H9 (cell line): ENCODE data around the gene PRLH. TPM values are rescaled to one million over a fixed set of nuclear protein-coding genes. Genes with fewer than 3 reads are reported as not detected.

Experiments used
- DNase-seq: peaks from one replicate; pipeline ENCODE4 v3.0.0-alpha.2; 2017
- H2AFZ ChIP-seq: one replicate; pipeline ENCODE4 v1.6.1; 2013; ENCODE audit warnings: mild to moderate bottlenecking, low read length, control low read depth, moderate library complexity
- H2AK5ac ChIP-seq: 2 replicates; pipeline ENCODE4 v1.6.1; 2013; ENCODE audit warnings: low read length, control low read depth, mixed read lengths; ENCODE audit not compliant: insufficient read length
- H2BK120ac ChIP-seq: one replicate; pipeline ENCODE4 v1.6.1; 2013; ENCODE audit warnings: low read depth, mild to moderate bottlenecking, low read length, control low read depth, inconsistent platforms; ENCODE audit not compliant: poor library complexity, severe bottlenecking
- H2BK12ac ChIP-seq: 2 replicates; pipeline ENCODE4 v1.6.1; 2013; ENCODE audit warnings: low read length, control low read depth, mixed read lengths, low read depth; ENCODE audit not compliant: insufficient read length
- H2BK15ac ChIP-seq: 2 replicates; pipeline ENCODE4 v1.6.1; 2013; ENCODE audit warnings: low read depth, low read length, control low read depth
- H2BK20ac ChIP-seq: one replicate; pipeline ENCODE4 v1.6.1; 2013; ENCODE audit warnings: low read depth, mild to moderate bottlenecking, low read length, control low read depth, inconsistent platforms; ENCODE audit not compliant: poor library complexity, severe bottlenecking
- H2BK5ac ChIP-seq: 2 replicates; pipeline ENCODE4 v1.6.1; 2013; ENCODE audit warnings: low read length, control low read depth, mixed read lengths; ENCODE audit not compliant: insufficient read length
- H3K14ac ChIP-seq: 2 replicates; pipeline ENCODE4 v1.6.1; 2013; ENCODE audit warnings: low read length, control low read depth; ENCODE audit not compliant: insufficient read depth
- H3K18ac ChIP-seq: 2 replicates; pipeline ENCODE4 v1.6.1; 2013; ENCODE audit warnings: low read depth, mild to moderate bottlenecking, mixed read lengths, low read length, control low read depth; ENCODE audit not compliant: insufficient read length
- H3K23ac ChIP-seq: 2 replicates; pipeline ENCODE4 v1.6.1; 2013; ENCODE audit warnings: low read length, control low read depth, mixed read lengths, low read depth; ENCODE audit not compliant: insufficient read length
- H3K23me2 ChIP-seq: 2 replicates; pipeline ENCODE4 v1.6.1; 2013; ENCODE audit warnings: low read depth, mild to moderate bottlenecking, mixed read lengths, low read length, control low read depth; ENCODE audit not compliant: insufficient read length, poor library complexity, severe bottlenecking
- H3K27ac ChIP-seq: 2 replicates; pipeline ENCODE4 v1.5.1; 2013; ENCODE audit warnings: low read length, control low read depth, mixed read lengths, low read depth; ENCODE audit not compliant: insufficient read length
- H3K27me3 ChIP-seq: 2 replicates; pipeline ENCODE4 v1.6.1; 2013; ENCODE audit warnings: low read length, control low read depth, inconsistent platforms; ENCODE audit not compliant: insufficient read depth
- H3K4ac ChIP-seq: 2 replicates; pipeline ENCODE4 v1.6.1; 2013; ENCODE audit warnings: low read depth, mild to moderate bottlenecking, control low read depth, inconsistent platforms, low read length, moderate library complexity
- H3K4me1 ChIP-seq: 2 replicates; pipeline ENCODE4 v1.6.1; 2013; ENCODE audit warnings: low read length, control low read depth, inconsistent platforms; ENCODE audit not compliant: insufficient read depth
- H3K4me2 ChIP-seq: 2 replicates; pipeline ENCODE4 v1.6.1; 2013; ENCODE audit warnings: low read length, control low read depth, mixed read lengths; ENCODE audit not compliant: insufficient read length, insufficient read depth
- H3K56ac ChIP-seq: 2 replicates; pipeline ENCODE4 v1.6.1; 2013; ENCODE audit warnings: low read depth, mild to moderate bottlenecking, mixed read lengths, low read length, control low read depth; ENCODE audit not compliant: insufficient read length
- H3K79me1 ChIP-seq: 2 replicates; pipeline ENCODE4 v1.6.1; 2013; ENCODE audit warnings: low read depth, mild to moderate bottlenecking, moderate library complexity, low read length, control low read depth, inconsistent platforms; ENCODE audit not compliant: insufficient read depth, poor library complexity, severe bottlenecking
- H3K79me2 ChIP-seq: 2 replicates; pipeline ENCODE4 v1.6.1; 2013; ENCODE audit warnings: low read length, control low read depth, inconsistent platforms; ENCODE audit not compliant: insufficient read depth
- H3K9ac ChIP-seq: 2 replicates; pipeline ENCODE4 v1.6.1; 2013; ENCODE audit warnings: low read length, control low read depth, mixed read lengths; ENCODE audit not compliant: insufficient read length; ENCODE audit errors: extremely low read depth
- H3K9me3 ChIP-seq: one replicate; pipeline ENCODE4 v1.6.1; 2013; ENCODE audit warnings: low read depth, low read length, inconsistent platforms; ENCODE audit not compliant: control insufficient read depth
- H3T11ph ChIP-seq: one replicate; pipeline ENCODE4 v1.6.1; 2013; ENCODE audit warnings: mild to moderate bottlenecking, low read length, control low read depth, inconsistent platforms
- H4K20me1 ChIP-seq: one replicate; pipeline ENCODE4 v1.6.1; 2013; ENCODE audit not compliant: control insufficient read depth, insufficient read length, insufficient read depth
- H4K5ac ChIP-seq: 2 replicates; pipeline ENCODE4 v1.6.1; 2013; ENCODE audit warnings: low read depth, mild to moderate bottlenecking, mixed read lengths, low read length, control low read depth; ENCODE audit not compliant: insufficient read length
- H4K8ac ChIP-seq: replicated peaks from 2 replicates; pipeline ENCODE4 v1.6.1; 2013; ENCODE audit warnings: low read length, control low read depth, mixed read lengths, low read depth; ENCODE audit not compliant: insufficient read length
- H4K91ac ChIP-seq: 2 replicates; pipeline ENCODE4 v1.6.1; 2013; ENCODE audit warnings: low read depth, mild to moderate bottlenecking, moderate library complexity, mixed read lengths, low read length, control low read depth; ENCODE audit not compliant: insufficient read length
- H3K27ac Mint-ChIP-seq, 3 experiments: 2 replicates in 2 of 3; 3 replicates in 1 of 3; pipeline ENCODE4 v1.8.0; 2020 to 2021; ENCODE audit warnings: mixed read lengths in 3 of 3, mild to moderate bottlenecking in 1 of 3, moderate library complexity in 1 of 3
- H3K27me3 Mint-ChIP-seq: 2 replicates; pipeline ENCODE4 v1.8.0; 2021; ENCODE audit warnings: low read depth, mild to moderate bottlenecking, moderate library complexity, mixed read lengths
- H3K36me3 Mint-ChIP-seq, 3 experiments: 2 replicates in 2 of 3; 3 replicates in 1 of 3; pipeline ENCODE4 v1.8.0; 2020 to 2021; ENCODE audit warnings: low read depth in 3 of 3, mixed read lengths in 3 of 3; ENCODE audit not compliant: insufficient read depth in 1 of 3
- H3K4me1 Mint-ChIP-seq, 2 experiments: 2 replicates each; pipeline ENCODE4 v1.8.0; 2020; ENCODE audit warnings: mixed read lengths in 2 of 2
- H3K4me3 Mint-ChIP-seq, 2 experiments: 2 replicates in 1 of 2; 3 replicates in 1 of 2; pipeline ENCODE4 v1.8.0; 2020 to 2021; ENCODE audit warnings: mild to moderate bottlenecking in 2 of 2, mixed read lengths in 2 of 2, moderate library complexity in 1 of 2
- H3K9me3 Mint-ChIP-seq, 2 experiments: 2 replicates in 1 of 2; 3 replicates in 1 of 2; pipeline ENCODE4 v1.8.0; 2020; ENCODE audit warnings: mild to moderate bottlenecking in 2 of 2, mixed read lengths in 2 of 2, moderate library complexity in 1 of 2
- CTCF ChIP-seq: fragments of 200-600 bp; sonication (generic); conservative IDR thresholded peaks from 3 replicates; pipeline ENCODE4 v1.8.0; 2021; ENCODE audit warnings: antibody characterized with exemption, mild to moderate bottlenecking
- WGBS: extraction: QIAGEN DNeasy Blood & Tissue Kit; methylation state at CpG from one replicate; pipeline ENCODE4 v1.1.7; 2013; ENCODE audit warnings: missing lambda C conversion rate, low lambda C conversion rate, mixed read lengths; ENCODE audit not compliant: insufficient read length; ENCODE audit errors: extremely low coverage; 5-methylcytosine and 5-hydroxymethylcytosine counted together
- total RNA-seq: library from RNA; stranded (reverse); gene quantifications from 2 replicates; pipeline ENCODE4 v1.2.1, GENCODE V29; 2021

The PRLH gene
- total RNA-seq, 1 experiment from 2014 or later, result not detected

- Histone ChIP-seq H2BK20ac (no peak overlapping the region), H3K79me2 (no peaks in the 10 kb centered on the region), H3K4ac (no peak overlapping the region), H4K91ac (no peak overlapping the region), H3K9me3 (no peaks in the 10 kb centered on the region), H2AFZ (no peak overlapping the region), H4K8ac (no peak overlapping the region), H3K79me1 (no peaks in the 10 kb centered on the region), H3K18ac (no peak overlapping the region), H4K5ac (no peak overlapping the region), H3T11ph (no peak overlapping the region), H3K14ac (no peak overlapping the region), H3K56ac (no peak overlapping the region), H3K23me2 (no peaks in the 10 kb centered on the region), H3K4me2 (no peak overlapping the region), H3K23ac (no peak overlapping the region), H3K9ac (no peak overlapping the region), H2BK12ac (no peak overlapping the region), H3K27me3 (no peaks in the 10 kb centered on the region), H3K27ac (no peak overlapping the region), H2AK5ac (no peak overlapping the region), H2BK120ac (no peak overlapping the region), H4K20me1 (no peaks in the 10 kb centered on the region), H3K4me1 (0 out of 2 replicates have a peak, but pooled peaks cover 3% of the 10 kb centered on the region), H2BK15ac (no peak overlapping the region), H2BK5ac (no peak overlapping the region)
- peaks cover 0 to 15% (median 0%) of the 10 kb centered on the region in 3 experiments; a peak in 3 of 7 replicates for H3K36me3 Mint-ChIP-seq
- no peak overlapping the region for H3K4me3 Mint-ChIP-seq
- no peaks in the 10 kb centered on the region for H3K9me3 Mint-ChIP-seq
- no CpG with 5 or more reads among the region's 9 CpGs for WGBS
- TF ChIP-seq CTCF, result no peak
- no peaks in the 10 kb centered on the region; the same call in 1 of the 2 replicates for H3K27me3 Mint-ChIP-seq
- DNase-seq, result no peak
- peaks cover 13 to 14% of the 10 kb centered on the region in 2 experiments for H3K4me1 Mint-ChIP-seq
- H3K27ac Mint-ChIP-seq, result no peak overlapping the region
Observed at GRCh38 chr2:237570776-237571335, 4.5 kb downstream of the PRLH start.
